Transverse colon (tissue), 3 donors: Measurements from ENCODE around the gene GAB2.

Source experiments
- CTCF ChIP-seq, 5 experiments: fragments of 200-600 bp in 3 of 5; fragments of 450-650 bp in 2 of 5; sonication (generic) in 3 of 5; IDR thresholded peaks; 1 replicate in 2 of 5; 2 replicates in 3 of 5; pipeline ENCODE4 v1.5.1; 2016 to 2017; ENCODE audit warnings: antibody characterized with exemption in 5 of 5, inconsistent platforms in 3 of 5, mild to moderate bottlenecking in 2 of 5, moderate library complexity in 1 of 5
- EP300 ChIP-seq: sonication (generic); formaldehyde crosslinking; IDR thresholded peaks from one replicate; pipeline ENCODE4 v1.6.1; 2017; ENCODE audit warnings: antibody characterized with exemption, low read depth
- POLR2A ChIP-seq: fragments of 450-650 bp; IDR thresholded peaks from one replicate; pipeline ENCODE4 v1.6.1; 2016; ENCODE audit warnings: antibody characterized with exemption, mild to moderate bottlenecking, moderate library complexity

- TF ChIP-seq CTCF (IDR thresholded peaks at IDR 0.05) (no peak), EP300 (no peak), POLR2A (no peak)
Measured at GRCh38 chr11:78193806-78194205, 223.8 kb downstream of the GAB2 start.
